Heart right ventricle (tissue), 16 donors: ENCODE measurements around the gene EPS8L3. TPM values are rescaled to one million over a fixed set of nuclear protein-coding genes. Genes with fewer than 3 reads are reported as not detected.

Source experiments
- ATAC-seq, 8 donors: fragments of 200-7000 bp; cut with Tn5 transposase; one replicate each; pipeline ENCODE4 v1.9.1; 2020; ENCODE audit warnings: mild to moderate bottlenecking in 8 of 8, moderate library complexity in 8 of 8, moderate number of reproducible peaks in 1 of 8
- DNase-seq, 2 donors: peaks; one replicate each; pipeline ENCODE4 v3.0.0-alpha.2; 2020
- H3K27ac ChIP-seq, 10 donors: fragments of 200-600 bp; sonication (generic) in 2 of 10; one replicate each; pipeline versions ENCODE4 v1.5.0 to v1.8.0; 2020 to 2022; ENCODE audit warnings: mild to moderate bottlenecking in 3 of 10
- H3K27me3 ChIP-seq, 7 donors: fragments of 200-600 bp; one replicate each; pipeline ENCODE4 v1.8.0; 2021 to 2022; ENCODE audit warnings: mild to moderate bottlenecking in 2 of 7
- H3K36me3 ChIP-seq, 9 donors: fragments of 200-600 bp; sonication (generic) in 1 of 9; one replicate each; pipeline versions ENCODE4 v1.5.0 to v1.8.0; 2020 to 2022; ENCODE audit warnings: mild to moderate bottlenecking in 2 of 9
- H3K4me1 ChIP-seq, 9 donors: fragments of 200-600 bp; sonication (generic) in 1 of 9; one replicate each; pipeline versions ENCODE4 v1.5.0 to v1.8.0; 2020 to 2022; ENCODE audit warnings: mild to moderate bottlenecking in 4 of 9
- H3K4me3 ChIP-seq, 10 donors: fragments of 200-600 bp; sonication (generic) in 2 of 10; one replicate each; pipeline versions ENCODE4 v1.5.0 to v1.8.0; 2020 to 2022; ENCODE audit warnings: mild to moderate bottlenecking in 7 of 10, moderate library complexity in 2 of 10
- H3K9me3 ChIP-seq, 11 donors: fragments of 200-600 bp in 10 of 11; sonication (generic) in 2 of 11; one replicate each; pipeline versions ENCODE4 v1.5.0 to v1.8.0; 2013 to 2022; ENCODE audit warnings: mild to moderate bottlenecking in 2 of 11, control low read depth in 1 of 11, moderate library complexity in 1 of 11
- CTCF ChIP-seq, 9 donors: fragments of 200-600 bp; sonication (generic) in 2 of 9; IDR thresholded peaks; one replicate each; pipeline versions ENCODE4 v1.5.0 to v1.8.0; 2021 to 2022; ENCODE audit warnings: antibody characterized with exemption in 9 of 9, mild to moderate bottlenecking in 5 of 9, moderate library complexity in 1 of 9
- WGBS, 2 donors: extraction: QIAGEN DNeasy Blood & Tissue Kit; methylation state at CpG; one replicate each; pipeline ENCODE4 v1.1.7; 2013; ENCODE audit warnings: inconsistent platforms in 1 of 2; 5-methylcytosine and 5-hydroxymethylcytosine counted together
- intact Hi-C, 10 donors: fragments of 100-400 bp; cut with DNase I; formaldehyde crosslinking; loops; one replicate each; pipeline versions ENCODE4 v1.11.1 to v1.14.2; 2022
- polyA plus RNA-seq, 2 donors: library from polyadenylated mRNA; stranded (reverse); fragments of 200-250 nt; gene quantifications; one replicate each; pipeline ENCODE4 v1.2.3, GENCODE V29; 2013
- total RNA-seq, 10 donors: library from RNA; stranded (reverse); fragmentation: NEBNext Ultra II Directional in 3 of 10; extraction: Animal tissue kit (Norgen Biotek cat#: 25700) in 3 of 10; gene quantifications; one replicate each; pipeline versions ENCODE4 v1.2.1 to v1.2.4, GENCODE V29; 2021 to 2023
- donor health status: Arrhythmogenic right ventricular cardiomyopathy.
- donor health status: ischemic (EF 13 %, LVEDD 7.1; RV severe dilation, severe dysfunction).
- donor health status: healthy with polysubstance abuse.
- donor health status: DM: no; HTN: yes; CAD: no.
- donor health status: DM: no; HTN: no; CAD: no.
- donor health status: ischemic (EF 25% LVEDD 6.9; RV normal size, moderate dysfunction).
- donor health status: ischemic (EF 25% LVEDD 5.7; RV mildly dilated, moderate dysfunction).
- donor health status: healthy.
- donor health status: DM: yes; HTN: yes; CAD: no.
- donor health status: Ischemic cardiomyopathy.
- donor health status: ischemic (EF 35%, LVEDD 5.7; RV mildly dilated, moderate dysfunction).
- donor health status: nonischemic (EF 11% LVEDD 7.7; RV severe dilation, severe dysfunction).
- donor health status: DM: yes; HTN: yes; CAD: no.
- donor health status: PGD.
- donor health status: ischemic (EF 29% LVEDD 5.4; RV normal size, mild dysfunction).
- donor health status: nonischemic (EF 23%, LVEDD 6.1; RV moderate dilation, normal function).

The EPS8L3 gene
- total and polyA plus RNA-seq, 12 donors: 0.49 to 0.61 (median 0.56) TPM; not detected in 9

DNA sequence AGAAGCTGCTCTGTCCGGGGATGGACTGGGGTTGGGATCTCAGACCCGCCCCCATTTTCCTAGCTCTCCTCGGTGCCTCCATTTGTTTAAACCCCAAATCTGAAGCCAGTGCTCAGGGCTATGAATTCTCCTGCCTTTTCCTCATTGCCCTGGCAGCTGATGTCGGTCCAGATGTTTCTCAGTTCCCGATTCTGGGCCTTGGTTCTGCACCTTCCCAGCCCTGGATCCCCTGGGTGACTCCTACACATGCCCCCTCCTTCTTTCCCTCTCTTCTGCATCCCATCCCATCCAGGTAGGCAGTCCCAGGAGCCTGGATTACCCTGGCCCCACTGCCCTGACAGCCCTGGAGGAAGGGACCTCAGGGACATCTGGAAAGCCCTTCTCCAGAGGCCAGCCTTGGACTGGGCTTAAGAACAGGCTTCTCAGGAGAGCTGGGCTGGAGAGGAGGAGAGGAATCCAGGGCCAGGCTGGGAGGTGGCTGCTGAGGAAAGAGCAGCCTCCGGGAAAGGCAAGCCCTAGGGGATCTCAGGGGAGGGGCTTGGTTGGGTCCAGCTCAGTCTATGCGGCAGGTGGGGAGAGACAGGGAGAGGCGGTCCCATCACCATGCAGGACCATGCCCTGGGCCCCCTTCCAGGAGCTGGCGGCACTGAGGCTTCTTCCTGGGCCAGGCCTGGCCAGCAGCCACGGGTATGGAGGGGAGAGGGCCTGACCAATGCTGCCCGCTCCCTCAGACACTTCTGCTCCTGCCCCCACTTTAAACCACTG lies 6.8 kb upstream of the EPS8L3 start:
- peak in 1 of 2 donors; percentile 51 for DNase-seq
- Histone ChIP-seq H3K36me3 (no peaks in the 10 kb centered on the region), H3K27ac (no peak overlapping the region), H3K4me1 (peaks cover 0 to 27% (median 13%) of the 10 kb centered on the region in 9 donors), H3K27me3 (no peaks in the 10 kb centered on the region), H3K4me3 (no peak overlapping the region), H3K9me3 (no peaks in the 10 kb centered on the region)
- intact Hi-C loops: loop anchor here in 9 of 10 donors (1.0 to 5.0 kb wide), 6 partner anchors 33 to 228 kb away; partner anchors contain the start of gene GNAI3 (in 3 of the 9)
- WGBS, 2 donors: 66 to 72% methylated on average over 10 to 11 of the region's 11 CpGs
- no peak for TF ChIP-seq CTCF (IDR thresholded peaks at IDR 0.05)
- peak in 2 of 8 donors; percentile 10 to 14 for ATAC-seq

GRCh38 chr1:109769330-109770078 lies 5.8 kb upstream of the EPS8L3 start:
- Histone ChIP-seq H3K9me3 (no peaks in the 10 kb centered on the region), H3K4me1 (peaks cover 0 to 27% (median 13%) of the 10 kb centered on the region in 9 donors), H3K36me3 (no peaks in the 10 kb centered on the region), H3K27me3 (no peaks in the 10 kb centered on the region), H3K4me3 (no peak overlapping the region), H3K27ac (no peak overlapping the region)
- 89% methylated on average over 11 of the region's 11 CpGs for WGBS, 2 donors
- no peak for TF ChIP-seq CTCF (IDR thresholded peaks at IDR 0.05)
- ATAC-seq: no peak
- intact Hi-C loops: loop anchor here in 8 of 10 donors (5.0 kb wide), 5 partner anchors 32 to 227 kb away; partner anchors contain the start of gene GNAI3 (in 3 of the 8)
- DNase-seq: peak in 1 of 2 donors; percentile 0

DNA sequence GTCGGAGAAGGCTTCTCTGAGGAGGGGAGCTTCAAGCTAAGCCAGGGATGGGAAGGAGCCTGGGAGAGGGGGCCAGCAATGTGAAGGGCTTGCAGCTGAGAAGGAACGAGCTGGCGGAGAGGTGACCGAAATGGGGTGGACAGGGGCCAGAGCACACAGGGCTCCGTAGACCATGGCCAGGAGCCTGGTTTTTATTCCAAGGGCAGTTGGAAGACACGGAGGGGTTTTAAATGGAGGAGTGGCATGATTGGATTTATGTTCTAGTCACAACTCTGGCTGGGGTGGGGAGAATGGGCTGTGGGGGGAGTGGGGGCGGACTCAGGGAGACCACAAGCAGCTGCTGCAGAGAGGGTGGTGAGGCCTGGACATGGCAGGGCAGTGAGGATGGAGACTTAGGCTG lies 5.1 kb upstream of the EPS8L3 start:
- Histone ChIP-seq H3K27ac (no peak overlapping the region), H3K4me3 (no peak overlapping the region), H3K9me3 (no peaks in the 10 kb centered on the region), H3K27me3 (no peaks in the 10 kb centered on the region), H3K36me3 (no peaks in the 10 kb centered on the region), H3K4me1 (peaks cover 0 to 27% (median 13%) of the 10 kb centered on the region in 9 donors)
- intact Hi-C loops: no loop called here
- ATAC-seq: no peak
- DNase-seq: peak in 1 of 2 donors; percentile 11
- no peak for TF ChIP-seq CTCF (IDR thresholded peaks at IDR 0.05)
- whole genome bisulfite sequencing, 2 donors: 80 to 86% methylated on average over 7 of the region's 7 CpGs

DNA sequence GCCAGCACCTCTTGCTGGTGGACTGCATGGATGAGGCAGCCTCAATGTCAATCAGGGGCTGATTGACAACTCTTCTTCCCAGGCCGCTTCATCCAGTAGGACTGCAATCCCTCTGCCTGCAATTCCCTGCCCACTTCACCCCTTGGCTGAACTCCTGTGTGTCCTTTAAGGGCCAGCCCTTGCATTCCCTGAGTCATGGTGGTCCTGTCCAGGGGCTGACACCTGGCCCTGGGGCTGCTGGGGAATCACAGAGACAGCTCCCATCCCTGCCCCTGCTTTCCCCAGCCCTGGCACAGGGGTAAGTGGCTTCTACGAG lies 4.6 kb upstream of the EPS8L3 start:
- intact Hi-C loops: no loop called here
- H3K36me3 ChIP-seq: no peaks in the 10 kb centered on the region
- DNase-seq: no peak

More for the DNA sequence above, 4.6 kb upstream of the EPS8L3 start:
- H3K27me3 ChIP-seq: no peaks in the 10 kb centered on the region
- peaks cover 0 to 27% (median 13%) of the 10 kb centered on the region in 9 donors for H3K4me1 ChIP-seq
- whole genome bisulfite sequencing, 2 donors: 70 to 95% methylated on average over 2 of the region's 2 CpGs
- H3K4me3 ChIP-seq: no peak overlapping the region
- ATAC-seq: no peak
- no peak for TF ChIP-seq CTCF (IDR thresholded peaks at IDR 0.05)
- H3K27ac ChIP-seq: no peak overlapping the region
- H3K9me3 ChIP-seq: no peaks in the 10 kb centered on the region
